ENCODE measurements around the gene EIF4B. TPM values are rescaled to one million over a fixed set of nuclear protein-coding genes. Genes with fewer than 3 reads are reported as not detected.

Gene EIF4B
- total RNA-seq, 1 donor from 2014 or later = 726 TPM

DNA sequence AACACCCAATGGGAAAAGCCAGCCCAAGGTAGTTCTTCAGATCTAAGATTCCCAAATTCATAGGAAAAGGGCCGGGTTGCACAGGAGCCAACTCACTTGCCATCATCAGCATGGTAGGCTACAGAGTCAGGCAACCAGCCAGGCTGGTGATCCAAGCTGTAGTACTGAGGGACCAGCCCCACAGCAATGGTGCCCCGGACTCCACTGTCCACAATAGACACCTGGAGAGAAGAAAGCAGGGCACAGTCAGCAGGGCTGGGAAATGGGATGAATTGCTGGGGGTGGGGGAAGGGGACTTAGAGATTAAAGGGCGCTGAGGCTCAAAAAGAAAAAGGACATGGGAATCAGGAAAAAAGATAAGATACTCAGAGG, 68.7 kb downstream of the EIF4B start:
- no peak for ATAC-seq (ENCODE audit: low read depth)
- Mint-ChIP-seq H3K4me1 (peaks cover 53% of the 10 kb centered on the region), H3K27me3 (no peaks in the 10 kb centered on the region), H3K36me3 (ENCODE audit: low read depth) (peaks cover 74% of the 10 kb centered on the region), H3K4me3 (no peak overlapping the region), H3K27ac (no peak overlapping the region), H3K9me3 (no peaks in the 10 kb centered on the region)
- ChIA-PET CTCF (interaction anchor here (8.7 kb wide), 1 partner anchor 9 kb away, joined by 77 read pairs; no protein-coding TSS in a partner anchor), POLR2A (no interaction called here)
- no peak for DNase-seq
- intact Hi-C loops (cut with micrococcal nuclease) = loop anchor here (10.0 kb wide), 1 partner anchor 250 kb away; the partner anchor contains the start of gene AAAS
- TF ChIP-seq CTCF (IDR thresholded peaks at IDR 0.05) = no peak

DNA sequence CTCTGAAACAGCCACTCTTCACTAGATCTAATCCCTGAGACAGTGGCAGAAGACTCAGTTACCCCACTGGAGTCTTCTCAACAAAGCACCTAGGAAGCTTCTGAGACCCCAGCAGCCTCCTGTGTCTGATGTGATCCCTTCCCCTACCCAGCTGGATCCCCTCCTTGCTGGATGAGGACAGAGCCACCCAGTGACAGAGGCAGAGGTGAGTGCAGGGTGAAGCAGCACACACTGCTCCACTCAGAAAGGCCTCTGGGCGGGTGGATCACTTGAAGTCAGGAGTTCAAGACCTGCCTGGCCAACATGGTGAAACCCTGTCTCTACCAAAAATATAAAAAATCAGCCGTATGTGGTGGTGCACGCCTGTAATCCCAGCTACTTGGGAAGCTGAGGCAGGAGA, 70.2 kb downstream of the EIF4B start:
- H3K27me3 Mint-ChIP-seq = no peaks in the 10 kb centered on the region
- no peak overlapping the region for H3K27ac Mint-ChIP-seq
- peaks cover 62% of the 10 kb centered on the region for H3K36me3 Mint-ChIP-seq (ENCODE audit: low read depth)
- POLR2A ChIA-PET = no interaction called here
- intact Hi-C loops (cut with micrococcal nuclease) = loop anchor here (10.0 kb wide), 1 partner anchor 248 kb away; the partner anchor contains the start of gene AAAS
- no peak overlapping the region for H3K4me3 Mint-ChIP-seq
- no peaks in the 10 kb centered on the region for H3K9me3 Mint-ChIP-seq
- no peak for DNase-seq
- CTCF ChIA-PET = interaction anchor here (1.3 to 8.7 kb wide), 2 partner anchors 11 to 22 kb away, joined by 4 to 77 read pairs; no protein-coding TSS in a partner anchor
- no peak for ATAC-seq (ENCODE audit: low read depth)
- no peak for TF ChIP-seq CTCF (IDR thresholded peaks at IDR 0.05)
- peaks cover 53% of the 10 kb centered on the region for H3K4me1 Mint-ChIP-seq

GRCh38 chr12:53077030-53077429, 70.8 kb downstream of the EIF4B start:
- H3K4me3 Mint-ChIP-seq = peak overlapping the region; percentile 29

DNA sequence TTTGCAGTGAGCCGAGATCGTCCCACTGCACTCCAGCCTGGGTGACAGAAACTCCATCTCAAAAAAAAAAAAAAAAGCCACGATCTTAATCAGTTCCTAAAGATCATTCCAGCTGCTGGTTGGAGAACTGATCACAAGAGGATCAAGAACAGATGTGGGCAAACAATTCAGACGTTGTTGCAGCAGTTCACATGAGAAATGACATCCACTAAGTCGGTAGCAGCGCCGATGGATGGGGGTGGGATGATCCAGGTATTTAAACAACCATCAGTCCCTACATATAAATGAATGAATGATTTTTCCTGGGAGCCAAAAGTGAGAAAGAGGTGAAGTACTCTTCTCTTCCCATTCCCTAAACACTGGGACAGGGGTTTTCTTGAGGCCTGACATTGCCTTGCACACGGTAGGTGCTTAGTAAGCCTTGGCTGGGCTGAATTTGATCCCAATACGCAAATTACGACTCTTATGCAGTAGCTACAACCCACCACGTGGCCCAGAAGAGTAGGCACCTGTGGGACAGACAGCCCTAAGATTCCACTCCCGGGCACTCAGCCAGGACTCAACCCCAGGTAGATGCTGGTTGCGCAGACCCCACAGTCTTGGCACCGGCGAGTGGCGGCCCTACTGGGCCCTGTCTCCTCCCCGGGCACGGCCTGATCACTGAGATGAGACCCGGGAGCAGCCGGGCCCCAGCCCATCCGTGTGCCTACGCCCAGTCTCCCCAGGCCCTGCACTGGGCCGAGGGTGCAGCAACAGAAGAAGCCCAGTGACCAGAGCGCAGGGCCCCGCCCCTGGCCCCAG, 72.4 kb downstream of the EIF4B start:
- ATAC-seq (ENCODE audit: low read depth) (peak; percentile 17), DNase-seq (no peak)
- ChIA-PET POLR2A (interaction anchor here (0.7 to 2.1 kb wide), 20 partner anchors 12 to 1276 kb away, joined by 3 to 28 read pairs (median 7); partner anchors contain the start of genes AAAS, CSAD, EIF4B and IGFBP6), CTCF (interaction anchor here (1.1 to 8.7 kb wide), 4 partner anchors 13 to 135 kb away, joined by 3 to 77 read pairs (median 7); no protein-coding TSS in a partner anchor)
- Mint-ChIP-seq H3K4me3 (peak overlapping the region; percentile 92), H3K36me3 (ENCODE audit: low read depth) (peaks cover 44% of the 10 kb centered on the region), H3K9me3 (no peaks in the 10 kb centered on the region), H3K27ac (peak overlapping the region; percentile 73), H3K27me3 (no peaks in the 10 kb centered on the region), H3K4me1 (peaks cover 38% of the 10 kb centered on the region)
- intact Hi-C loops (cut with micrococcal nuclease) = loop anchor here (1.0 to 10.0 kb wide), 5 partner anchors 21 to 246 kb away; partner anchors contain the start of genes AAAS, CSAD, EIF4B and ZNF740
- no peak for TF ChIP-seq CTCF (IDR thresholded peaks at IDR 0.05)

More at GRCh38 chr12:53077030-53077429, 70.8 kb downstream of the EIF4B start:
- Mint-ChIP-seq H3K27ac (no peak overlapping the region), H3K36me3 (ENCODE audit: low read depth) (peaks cover 58% of the 10 kb centered on the region), H3K27me3 (no peaks in the 10 kb centered on the region), H3K9me3 (no peaks in the 10 kb centered on the region), H3K4me1 (peaks cover 51% of the 10 kb centered on the region)
- ATAC-seq (ENCODE audit: low read depth) (no peak), DNase-seq (no peak)
- intact Hi-C loops (cut with micrococcal nuclease) = loop anchor here (10.0 kb wide), 1 partner anchor 248 kb away; the partner anchor contains the start of gene AAAS
- ChIA-PET CTCF (interaction anchor here (8.7 kb wide), 1 partner anchor 11 kb away, joined by 77 read pairs; no protein-coding TSS in a partner anchor), POLR2A (no interaction called here)
- TF ChIP-seq CTCF (IDR thresholded peaks at IDR 0.05) = no peak
